HEK293 (cell line): Measurements from ENCODE around the gene CHST15.

Experiments used
- CTCF ChIA-PET: fragments of 350-600 bp; formaldehyde crosslinking; extraction: SDS; loops from one replicate; lab custom pipeline; 2021; ENCODE audit warnings: antibody characterized with exemption; lab: Yijun Ruan, JAX
- POLR2A ChIA-PET: fragments of 300-600 bp; formaldehyde crosslinking; extraction: SDS; loops from one replicate; lab custom pipeline; 2020; ENCODE audit warnings: antibody characterized with exemption, inconsistent platforms; lab: Yijun Ruan, JAX
- H3K27ac ChIP-seq: fragments of 200-500 bp; sonication (Bioruptor generic); 2 replicates; pipeline ENCODE4 v1.5.1; 2014; ENCODE audit warnings: low read depth, low read length, control low read depth, inconsistent platforms; ENCODE audit errors: extremely low read depth
- H3K36me3 ChIP-seq, 2 experiments: fragments of 200-500 bp in 1 of 2; sonication (Bioruptor generic) in 1 of 2; 1 replicate in 1 of 2; 2 replicates in 1 of 2; pipeline ENCODE4 v1.5.1; 2014 to 2017; ENCODE audit warnings: inconsistent platforms in 2 of 2, low read length in 2 of 2; ENCODE audit not compliant: control insufficient read depth in 2 of 2, insufficient read depth in 1 of 2
- H3K4me1 ChIP-seq: fragments of 200-500 bp; sonication (Bioruptor generic); 2 replicates; pipeline ENCODE4 v1.5.1; 2014; ENCODE audit warnings: mild to moderate bottlenecking, low read length, inconsistent platforms; ENCODE audit not compliant: control insufficient read depth, insufficient read depth
- H3K4me3 ChIP-seq: 2 replicates; pipeline ENCODE4 v1.5.1; 2011; ENCODE audit warnings: low read depth, mild to moderate bottlenecking, control low read depth, low read length, moderate library complexity
- H3K9me3 ChIP-seq: fragments of 200-500 bp; sonication (Bioruptor generic); 2 replicates; pipeline ENCODE4 v1.5.1; 2014; ENCODE audit warnings: low read depth, low read length, inconsistent platforms; ENCODE audit not compliant: control insufficient read depth, insufficient read depth
- GLI4 ChIP-seq: fragments of 450-650 bp; formaldehyde crosslinking; IDR thresholded peaks from 2 replicates; pipeline ENCODE4 v1.5.1; 2016; ENCODE audit warnings: missing biosample characterization, missing genetic modification characterization
- GLIS1 ChIP-seq: fragments of 450-650 bp; formaldehyde crosslinking; IDR thresholded peaks from 2 replicates; pipeline ENCODE4 v1.5.1; 2016; ENCODE audit warnings: missing biosample characterization, missing genetic modification characterization
- HOXD13 ChIP-seq: sonication (generic); formaldehyde crosslinking; IDR thresholded peaks from 2 replicates; pipeline ENCODE4 v1.8.0; 2022; ENCODE audit warnings: missing genetic modification reagents, borderline replicate concordance
- PRDM10 ChIP-seq: fragments of 450-650 bp; formaldehyde crosslinking; IDR thresholded peaks from 2 replicates; pipeline ENCODE4 v1.5.1; 2016; ENCODE audit warnings: missing biosample characterization, missing genetic modification characterization
- SCRT1 ChIP-seq: fragments of 450-650 bp; formaldehyde crosslinking; IDR thresholded peaks from 2 replicates; pipeline ENCODE4 v1.5.1; 2016; ENCODE audit warnings: missing biosample characterization, missing genetic modification characterization, borderline replicate concordance
- YY2 ChIP-seq: fragments of 450-650 bp; formaldehyde crosslinking; IDR thresholded peaks from 2 replicates; pipeline ENCODE4 v1.5.1; 2016; ENCODE audit warnings: missing biosample characterization, missing genetic modification characterization
- ZBTB1 ChIP-seq: fragments of 450-650 bp; formaldehyde crosslinking; IDR thresholded peaks from 2 replicates; pipeline ENCODE4 v1.5.1; 2016; ENCODE audit warnings: missing biosample characterization, missing genetic modification characterization
- ZBTB8A ChIP-seq: fragments of 450-650 bp; formaldehyde crosslinking; IDR thresholded peaks from 2 replicates; pipeline ENCODE4 v1.5.1; 2016; ENCODE audit warnings: missing biosample characterization, missing genetic modification characterization
- ZNF184 ChIP-seq: fragments of 450-650 bp; IDR thresholded peaks from 2 replicates; pipeline ENCODE4 v1.5.1; 2018; ENCODE audit warnings: missing biosample characterization, mild to moderate bottlenecking, missing genetic modification characterization
- ZNF202 ChIP-seq: fragments of 450-650 bp; formaldehyde crosslinking; IDR thresholded peaks from 2 replicates; pipeline ENCODE4 v1.5.1; 2016; ENCODE audit warnings: missing biosample characterization, missing genetic modification characterization, borderline replicate concordance
- ZNF214 ChIP-seq: fragments of 450-650 bp; formaldehyde crosslinking; IDR thresholded peaks from 2 replicates; pipeline ENCODE4 v1.5.1; 2017; ENCODE audit warnings: missing biosample characterization, mild to moderate bottlenecking, missing genetic modification characterization, borderline replicate concordance
- ZNF26 ChIP-seq: fragments of 450-650 bp; formaldehyde crosslinking; IDR thresholded peaks from 2 replicates; pipeline ENCODE4 v1.5.1; 2016; ENCODE audit warnings: missing biosample characterization, missing genetic modification characterization
- ZNF266 ChIP-seq: fragments of 450-650 bp; formaldehyde crosslinking; IDR thresholded peaks from 2 replicates; pipeline ENCODE4 v1.5.1; 2016; ENCODE audit warnings: missing biosample characterization, missing genetic modification characterization, low read depth
- ZNF280D ChIP-seq: fragments of 450-650 bp; formaldehyde crosslinking; IDR thresholded peaks from 2 replicates; pipeline ENCODE4 v1.5.1; 2016; ENCODE audit warnings: missing biosample characterization, missing genetic modification characterization
- ZNF311 ChIP-seq: fragments of 450-650 bp; formaldehyde crosslinking; IDR thresholded peaks from 2 replicates; pipeline ENCODE4 v1.5.1; 2017; ENCODE audit warnings: missing biosample characterization, missing genetic modification characterization, borderline replicate concordance
- ZNF335 ChIP-seq: fragments of 450-650 bp; formaldehyde crosslinking; conservative IDR thresholded peaks from 2 replicates; pipeline ENCODE4 v1.5.1; 2016; ENCODE audit warnings: missing biosample characterization, missing genetic modification characterization
- ZNF350 ChIP-seq: fragments of 450-650 bp; formaldehyde crosslinking; IDR thresholded peaks from 2 replicates; pipeline ENCODE4 v1.5.0; 2017; ENCODE audit warnings: missing biosample characterization, mild to moderate bottlenecking, missing genetic modification characterization
- ZNF391 ChIP-seq: fragments of 450-650 bp; formaldehyde crosslinking; IDR thresholded peaks from 2 replicates; pipeline ENCODE4 v1.5.1; 2016; ENCODE audit warnings: low read depth, missing biosample characterization, missing genetic modification characterization, borderline replicate concordance
- ZNF398 ChIP-seq: fragments of 450-650 bp; formaldehyde crosslinking; IDR thresholded peaks from 2 replicates; pipeline ENCODE4 v1.5.1; 2017; ENCODE audit warnings: missing biosample characterization, missing genetic modification characterization
- ZNF404 ChIP-seq: fragments of 450-650 bp; formaldehyde crosslinking; IDR thresholded peaks from 2 replicates; pipeline ENCODE4 v1.5.1; 2017; ENCODE audit warnings: missing biosample characterization, missing genetic modification characterization
- ZNF426 ChIP-seq: fragments of 450-650 bp; formaldehyde crosslinking; IDR thresholded peaks from 2 replicates; pipeline ENCODE4 v1.5.1; 2017; ENCODE audit warnings: missing biosample characterization, missing genetic modification characterization, mild to moderate bottlenecking, inconsistent platforms, moderate library complexity
- ZNF433 ChIP-seq: fragments of 450-650 bp; formaldehyde crosslinking; IDR thresholded peaks from 2 replicates; pipeline ENCODE4 v1.5.1; 2016; ENCODE audit warnings: missing biosample characterization, missing genetic modification characterization, low read depth
- ZNF514 ChIP-seq: fragments of 450-650 bp; formaldehyde crosslinking; IDR thresholded peaks from 2 replicates; pipeline ENCODE4 v1.5.1; 2016; ENCODE audit warnings: missing biosample characterization, missing genetic modification characterization
- ZNF626 ChIP-seq: fragments of 450-650 bp; sonication (Bioruptor Pico); formaldehyde crosslinking; IDR thresholded peaks from 2 replicates; pipeline ENCODE4 v1.5.1; 2018; ENCODE audit warnings: missing biosample characterization, missing genetic modification characterization, inconsistent platforms
- ZNF701 ChIP-seq: fragments of 450-650 bp; formaldehyde crosslinking; IDR thresholded peaks from 2 replicates; pipeline ENCODE4 v1.5.1; 2016; ENCODE audit warnings: missing biosample characterization, missing genetic modification characterization
- ZNF707 ChIP-seq: fragments of 450-650 bp; formaldehyde crosslinking; IDR thresholded peaks from 2 replicates; pipeline ENCODE4 v1.5.1; 2016; ENCODE audit warnings: missing biosample characterization, missing genetic modification characterization
- ZNF747 ChIP-seq: fragments of 450-650 bp; formaldehyde crosslinking; IDR thresholded peaks from 2 replicates; pipeline ENCODE4 v1.5.1; 2016; ENCODE audit warnings: missing biosample characterization, missing genetic modification characterization
- ZXDB ChIP-seq: fragments of 450-650 bp; formaldehyde crosslinking; IDR thresholded peaks from 2 replicates; pipeline ENCODE4 v1.5.1; 2016; ENCODE audit warnings: missing biosample characterization, missing genetic modification characterization

Gene CHST15

DNA sequence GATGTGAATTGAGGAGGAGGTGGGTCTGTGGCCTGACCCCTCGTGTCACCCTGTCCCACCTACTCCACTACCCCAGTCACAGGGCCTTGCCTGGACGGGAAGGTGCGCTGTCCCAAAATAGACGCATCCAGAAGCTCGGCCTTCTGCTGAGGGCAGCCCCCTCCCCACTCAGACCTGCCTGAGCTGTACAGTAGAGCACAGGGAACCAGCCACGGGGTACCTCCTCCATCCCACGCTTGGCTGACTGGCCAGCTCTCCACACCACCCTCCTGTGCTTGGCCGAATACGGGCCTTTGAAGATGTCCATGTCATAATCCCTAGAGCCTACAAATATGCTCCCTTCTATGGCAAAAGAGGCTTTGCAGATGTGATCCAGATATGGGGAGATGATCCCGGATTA lies 88.3 kb downstream of the CHST15 start:
- H3K27ac ChIP-seq = no peak overlapping the region
- TF ChIP-seq ZNF311 (tag by site-specific recombination) (no peak), GLI4 (tag by site-specific recombination) (no peak), ZNF391 (tag by site-specific recombination) (no peak), ZNF214 (tag by site-specific recombination) (no peak), ZNF433 (tag by site-specific recombination) (no peak), YY2 (no peak), ZBTB8A (tag by site-specific recombination) (no peak), ZNF701 (no peak), ZNF26 (tag by site-specific recombination) (no peak), ZNF398 (no peak), ZNF202 (no peak), ZNF266 (no peak), GLIS1 (tag by site-specific recombination) (no peak), ZNF404 (no peak), HOXD13 (no peak)
- ChIA-PET POLR2A (no interaction called here), CTCF (interaction anchor here (3.4 kb wide), 1 partner anchor 10 kb away, joined by 19 read pairs; no protein-coding TSS in a partner anchor)
- H3K4me1 ChIP-seq = peaks cover 2% of the 10 kb centered on the region; the same call in 1 of the 2 replicates
- no peak overlapping the region for H3K4me3 ChIP-seq
- no peaks in the 10 kb centered on the region for H3K9me3 ChIP-seq
- H3K36me3 ChIP-seq = peaks cover 3 to 33% of the 10 kb centered on the region in 2 experiments; a peak in 1 of 3 replicates

DNA sequence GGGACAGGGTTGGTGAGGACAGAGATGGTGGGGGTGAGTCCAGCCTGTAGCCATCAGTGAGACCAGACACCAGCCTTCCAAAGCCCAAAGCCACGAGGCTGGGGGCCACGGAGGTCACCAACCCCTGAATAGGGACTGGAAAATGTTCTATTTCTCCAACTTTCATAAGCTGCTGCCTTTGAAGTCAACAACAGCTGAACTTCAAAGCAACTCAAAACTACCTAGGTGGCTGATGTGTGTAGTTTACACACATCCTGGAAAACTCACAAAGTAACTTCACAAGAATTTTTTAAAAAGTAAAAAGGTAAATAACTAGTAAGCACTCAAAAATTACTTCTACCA lies 88.8 kb downstream of the CHST15 start:
- Histone ChIP-seq H3K4me3 (no peak overlapping the region), H3K9me3 (no peaks in the 10 kb centered on the region), H3K36me3 (peaks cover under 1 to 28% of the 10 kb centered on the region in 2 experiments; a peak in 1 of 3 replicates), H3K4me1 (peaks cover 2% of the 10 kb centered on the region; the same call in 1 of the 2 replicates), H3K27ac (no peak overlapping the region)
- ChIA-PET CTCF (interaction anchor here (1.3 to 3.4 kb wide), 2 partner anchors 9 to 385 kb away, joined by 6 to 19 read pairs; no protein-coding TSS in a partner anchor), POLR2A (no interaction called here)
- TF ChIP-seq ZNF433 (tag by site-specific recombination) (no peak), ZNF350 (no peak), ZNF707 (tag by site-specific recombination) (no peak), ZNF514 (tag by site-specific recombination) (no peak), PRDM10 (no peak), ZNF335 (tag by site-specific recombination) (no peak), ZXDB (no peak), ZNF202 (no peak), ZNF747 (no peak), SCRT1 (tag by site-specific recombination) (no peak), ZNF426 (tag by site-specific recombination) (no peak), ZBTB1 (tag by site-specific recombination) (no peak), ZNF626 (tag by site-specific recombination) (no peak), ZNF280D (tag by site-specific recombination) (no peak), ZNF184 (no peak)
